GM13976 (cell line): Measurements from ENCODE around the gene IFFO2.

Source experiments
- DNase-seq: peaks from one replicate; pipeline ENCODE4 v3.0.0; 2012; ENCODE audit warnings: low spot score
- CTCF ChIP-seq: IDR thresholded peaks from 2 replicates; pipeline ENCODE4 v1.5.1; 2012; ENCODE audit warnings: borderline replicate concordance, mild to moderate bottlenecking; ENCODE audit not compliant: insufficient read depth; ENCODE audit errors: extremely low read depth, missing control alignments, control extremely low read depth
- in situ Hi-C: fragments of 300-500 bp; cut with MboI; formaldehyde crosslinking; loops from one replicate; pipeline ENCODE4 v1.12.0; 2022; ENCODE audit warnings: low sequenced_read_pairs, mixed read lengths, inconsistent platforms; ENCODE audit not compliant: unreplicated experiment

The IFFO2 gene

GRCh38 chr1:18879791-18880309 lies 76.6 kb downstream of the IFFO2 start:
- in situ Hi-C loops, result no loop called here
- no peak for DNase-seq
- no peak for TF ChIP-seq CTCF

- no peak for TF ChIP-seq CTCF
- in situ Hi-C loops, result no loop called here
- DNase-seq, result no peak
Measured at GRCh38 chr1:18879215-18879790, 77.2 kb downstream of the IFFO2 start.

GRCh38 chr1:18878538-18879214 lies 77.8 kb downstream of the IFFO2 start:
- TF ChIP-seq CTCF, result no peak
- no peak for DNase-seq
- in situ Hi-C loops, result no loop called here

- in situ Hi-C loops, result no loop called here
- no peak for DNase-seq
Measured at GRCh38 chr1:18877282-18877681, 79.2 kb downstream of the IFFO2 start.

GRCh38 chr1:18876210-18876609 lies 80.3 kb downstream of the IFFO2 start:
- no peak for DNase-seq
- in situ Hi-C loops, result no loop called here
- TF ChIP-seq CTCF, result no peak

More at GRCh38 chr1:18877282-18877681, 79.2 kb downstream of the IFFO2 start:
- TF ChIP-seq CTCF, result no peak

GRCh38 chr1:18875796-18876128 lies 80.7 kb downstream of the IFFO2 start:
- TF ChIP-seq CTCF, result no peak
- DNase-seq, result no peak
- in situ Hi-C loops, result no loop called here
